ENCODE results near the gene BACH2.
"Not testable (repeated sequence)": the region's sequence is repeated elsewhere in the genome, so short reads cannot be mapped to it uniquely, and the experiment has no call there.

BACH2 gene

GRCh38 chr6:90233213-90233612 lies 63.4 kb downstream of the BACH2 start:
- DNase-seq: no peak

DNA sequence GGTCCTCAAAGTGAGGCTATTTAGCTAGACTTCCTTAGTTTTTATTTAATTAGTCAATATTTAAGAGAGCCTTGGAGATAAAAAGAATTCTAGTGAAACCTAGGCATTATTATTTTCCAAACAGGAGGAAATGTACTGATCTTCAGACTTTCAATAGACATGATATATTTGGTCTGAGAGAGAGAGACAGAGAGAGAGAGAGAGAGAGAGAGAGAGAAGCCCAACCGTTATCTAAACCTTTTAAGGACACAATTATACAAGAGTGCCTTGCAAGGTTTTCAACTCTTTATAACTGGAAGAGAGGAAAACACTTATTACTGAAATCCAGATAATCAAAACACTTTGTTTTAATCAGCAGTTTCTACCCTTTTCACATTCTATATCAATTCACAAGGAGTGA lies 64.8 kb downstream of the BACH2 start:
- DNase-seq: no peak

DNA sequence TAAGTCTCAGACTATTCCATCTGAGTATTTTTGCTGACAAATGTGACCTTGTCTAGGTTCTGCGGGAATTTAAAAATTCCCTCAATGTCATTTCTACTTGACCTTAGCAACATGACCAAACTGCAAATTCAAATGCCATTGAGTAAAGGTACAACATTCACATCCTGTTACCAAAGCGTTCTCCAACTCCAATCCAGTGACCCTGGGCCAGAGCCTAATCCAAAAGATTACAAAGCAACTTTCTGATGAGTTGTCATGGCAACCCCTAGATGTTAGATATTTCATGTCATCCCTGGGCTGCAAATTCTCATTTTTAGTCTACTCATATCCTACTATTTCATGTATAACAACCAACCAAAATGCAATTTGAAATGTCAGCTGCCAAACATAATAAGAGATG lies 65.3 kb downstream of the BACH2 start:
- no peak for DNase-seq

- no peak for DNase-seq
Observed at GRCh38 chr6:90230548-90231215, 66.0 kb downstream of the BACH2 start.

GRCh38 chr6:90229331-90230010 lies 67.2 kb downstream of the BACH2 start:
- peak; percentile 4 for DNase-seq

DNA sequence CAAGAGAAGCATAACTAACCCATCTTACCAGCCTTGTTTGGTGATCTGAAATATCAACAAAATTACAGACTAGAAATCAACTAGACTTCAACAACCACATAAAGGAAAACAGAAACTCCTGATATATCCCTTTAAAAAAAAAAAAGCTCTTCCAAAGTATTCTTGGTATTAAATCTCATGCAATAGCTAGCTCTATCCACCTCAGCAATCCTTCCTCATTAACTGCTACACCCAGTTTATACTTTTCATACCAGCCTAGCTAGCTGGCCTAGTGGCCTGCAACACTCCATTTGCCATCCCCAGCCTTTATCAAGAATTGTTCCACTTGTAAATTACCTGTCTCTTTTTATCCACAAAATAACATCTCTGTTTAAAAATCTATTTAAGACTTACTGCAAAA lies 69.0 kb downstream of the BACH2 start:
- no peak for DNase-seq

DNA sequence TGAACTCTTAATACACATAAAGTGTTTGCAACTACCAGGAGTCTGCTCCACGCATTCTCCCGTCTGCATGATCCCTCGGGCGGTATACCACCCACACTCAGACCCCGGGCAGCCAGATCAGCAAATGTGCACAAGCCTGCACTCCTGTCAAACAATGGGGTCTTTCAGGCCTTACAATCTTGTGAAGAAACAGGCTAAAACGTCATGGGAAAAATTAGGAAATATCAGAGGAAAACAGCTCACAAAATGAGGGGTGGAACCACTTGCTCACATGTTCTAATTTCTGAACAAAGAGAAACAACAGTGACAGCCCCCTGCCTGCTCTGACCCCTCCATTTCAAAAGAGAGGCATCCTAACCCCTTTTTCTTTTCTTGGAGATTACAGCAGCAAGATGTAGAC lies 69.4 kb downstream of the BACH2 start:
- no peak for DNase-seq

- DNase-seq: no peak
Observed at GRCh38 chr6:90226257-90226656, 70.4 kb downstream of the BACH2 start.

- DNase-seq: no peak
Observed at GRCh38 chr6:90224196-90224595, 72.4 kb downstream of the BACH2 start.

- DNase-seq: no peak
Observed at GRCh38 chr6:90222724-90223198, 73.9 kb downstream of the BACH2 start.

GRCh38 chr6:90222008-90222407 lies 74.6 kb downstream of the BACH2 start:
- DNase-seq: no peak

DNA sequence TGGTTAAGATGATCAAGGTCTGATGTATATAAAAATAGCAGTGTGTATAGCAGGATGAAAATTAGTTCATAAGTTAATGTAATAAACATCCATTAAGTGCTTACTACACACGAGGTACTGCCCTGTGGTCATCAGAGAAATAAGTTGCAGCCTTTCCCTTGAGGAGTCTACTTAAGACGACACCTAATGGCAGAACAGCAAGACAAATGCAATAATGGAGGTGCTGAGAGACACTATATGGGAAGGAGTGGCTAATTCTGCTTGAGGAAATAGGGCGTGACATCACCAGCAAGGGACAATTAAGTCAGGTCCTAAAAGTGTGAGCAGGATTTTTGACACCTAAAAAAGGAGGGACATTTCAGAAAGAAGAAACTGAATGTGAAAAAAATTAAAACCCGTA lies 75.2 kb downstream of the BACH2 start:
- no peak for DNase-seq

DNA sequence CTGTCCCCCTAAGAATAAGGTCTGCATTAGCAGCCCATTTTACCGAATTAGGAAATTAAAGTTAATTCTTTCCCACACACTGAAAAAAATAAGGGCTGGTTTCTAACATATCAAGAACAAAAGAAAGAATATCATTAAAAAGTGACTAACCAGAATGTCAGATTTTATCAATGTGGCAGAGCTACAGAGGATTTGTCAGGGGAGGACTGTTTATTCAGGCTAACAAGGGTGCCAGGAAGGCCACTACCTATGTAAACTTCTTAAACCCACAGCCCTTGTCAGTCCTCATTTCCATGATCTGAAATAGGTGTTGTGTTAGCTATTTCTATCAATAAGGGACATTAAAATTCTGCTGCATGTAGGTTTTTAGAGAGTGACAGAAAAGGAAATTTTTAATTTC lies 76.4 kb downstream of the BACH2 start:
- DNase-seq: no peak

DNA sequence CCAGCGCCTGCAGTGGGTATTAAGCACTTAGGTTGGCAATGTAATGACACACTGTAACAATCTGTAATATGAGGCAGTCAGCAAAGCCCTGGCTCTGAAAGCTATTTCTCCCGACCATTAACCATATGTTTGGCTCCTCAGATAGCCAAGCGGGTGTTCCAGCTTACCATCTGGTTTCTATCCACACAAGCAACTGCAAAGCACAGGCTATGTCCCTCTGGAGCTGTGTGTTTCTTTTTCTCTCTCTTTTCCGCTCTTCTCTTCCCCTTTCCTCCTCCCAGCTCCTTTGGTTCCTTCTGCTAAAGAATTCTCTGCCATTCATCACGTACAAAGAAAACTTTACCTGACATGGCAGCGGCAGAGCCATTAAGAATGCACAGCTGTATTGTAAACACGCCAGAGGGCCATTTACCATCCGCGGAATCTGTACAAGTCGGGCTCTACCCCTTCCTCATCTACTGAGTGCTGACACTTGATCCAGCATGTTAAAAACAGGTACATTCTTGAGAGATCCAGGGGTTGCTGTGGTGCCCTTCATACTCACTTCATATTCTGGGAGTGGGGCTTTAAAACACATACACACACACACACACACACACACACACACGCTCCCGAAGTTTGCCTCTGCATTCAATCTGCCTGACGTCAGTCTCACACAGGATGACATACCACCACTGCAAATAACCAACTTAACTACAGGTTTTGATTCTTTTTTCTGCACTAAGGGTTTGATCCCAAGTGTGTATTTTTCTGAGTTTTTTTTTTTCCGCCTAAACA lies 77.2 kb downstream of the BACH2 start:
- DNase-seq: peak; percentile 98

DNA sequence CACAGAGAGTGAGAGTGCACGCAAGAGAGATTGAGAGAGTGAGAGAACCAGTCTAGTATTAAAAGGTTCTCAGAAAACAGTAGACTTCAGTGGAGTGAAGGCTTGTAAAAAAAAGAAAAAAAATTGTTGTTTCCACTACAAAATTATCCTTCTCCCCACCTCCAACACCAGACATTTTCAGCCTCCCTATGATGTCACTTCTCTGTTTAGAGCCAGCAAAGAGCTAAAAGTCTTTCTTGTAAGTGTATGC lies 77.8 kb downstream of the BACH2 start:
- no peak for DNase-seq

DNA sequence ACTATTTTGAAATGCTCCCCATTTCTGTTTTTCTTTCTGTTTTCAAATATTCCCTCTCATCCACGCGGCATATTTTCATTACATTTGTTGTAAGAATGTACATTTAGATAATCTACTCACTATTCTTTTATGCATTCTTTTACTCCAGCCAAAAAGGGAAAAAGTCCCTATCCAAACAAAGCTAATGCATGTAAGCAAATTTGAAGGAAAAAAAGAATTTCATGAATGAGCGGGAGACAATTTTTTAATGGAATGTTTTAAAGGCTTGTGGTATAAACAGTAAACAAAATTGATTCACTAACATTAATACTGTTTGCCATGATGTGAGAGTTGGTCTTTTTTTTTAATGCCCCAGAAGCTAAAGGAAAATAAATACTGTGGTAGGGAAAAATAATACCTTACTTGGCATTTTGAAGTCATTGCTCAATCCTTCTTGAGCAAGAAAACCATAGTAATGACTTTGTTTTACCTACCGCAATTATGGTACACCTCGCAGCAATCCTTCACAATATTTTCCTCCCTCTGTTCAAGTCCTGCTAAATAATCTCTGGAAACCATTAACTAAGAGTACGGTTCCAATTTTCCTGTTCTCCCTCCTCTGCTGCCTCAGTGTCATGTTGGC lies 79.0 kb downstream of the BACH2 start:
- no peak for DNase-seq

DNA sequence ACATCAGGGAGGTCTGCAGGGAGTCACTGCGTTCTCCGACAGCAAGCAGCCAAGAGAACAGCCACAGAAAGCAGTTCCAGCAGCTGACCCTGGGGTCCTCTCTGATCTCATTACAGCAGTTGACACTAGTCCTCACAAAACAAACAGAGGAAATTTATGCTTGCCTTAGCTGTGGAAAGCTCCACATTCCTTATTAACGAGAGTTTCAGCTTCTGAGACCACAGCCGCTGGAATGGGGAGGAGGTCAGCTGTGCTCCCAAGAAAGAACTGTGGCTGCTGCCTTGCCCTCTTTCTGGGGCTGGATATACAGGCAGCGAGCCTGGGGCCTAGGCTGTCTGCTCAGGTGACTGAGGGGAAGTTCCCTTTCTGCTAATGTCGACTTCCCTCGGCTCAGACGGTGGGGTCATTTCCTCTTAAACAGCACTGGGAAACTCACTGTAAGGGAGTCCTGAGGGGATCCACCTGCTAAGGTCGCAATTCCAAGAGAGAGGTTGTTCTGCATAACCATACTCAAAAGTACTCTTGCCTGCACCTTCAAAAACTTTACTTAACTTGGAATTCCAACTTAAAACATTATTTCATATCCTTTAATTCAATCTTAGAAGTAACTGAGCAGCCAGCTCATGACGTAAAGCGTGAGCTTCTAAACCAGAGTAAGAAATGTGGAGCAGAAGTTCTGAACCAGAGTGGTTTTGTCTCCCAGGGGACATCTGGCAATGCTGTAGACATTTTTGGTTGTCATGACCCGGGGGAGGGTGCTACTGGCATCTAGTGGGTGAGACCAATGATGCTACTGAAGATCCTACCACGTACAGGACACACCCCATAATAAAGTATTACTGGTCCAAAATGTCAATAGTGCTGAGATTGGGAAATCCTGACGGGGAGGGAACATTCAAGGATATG lies 80.3 kb downstream of the BACH2 start:
- no peak for DNase-seq

- DNase-seq: no peak
Observed at GRCh38 chr6:90214966-90215365, 81.7 kb downstream of the BACH2 start.

GRCh38 chr6:90214461-90214860 lies 82.2 kb downstream of the BACH2 start:
- no peak for DNase-seq

DNA sequence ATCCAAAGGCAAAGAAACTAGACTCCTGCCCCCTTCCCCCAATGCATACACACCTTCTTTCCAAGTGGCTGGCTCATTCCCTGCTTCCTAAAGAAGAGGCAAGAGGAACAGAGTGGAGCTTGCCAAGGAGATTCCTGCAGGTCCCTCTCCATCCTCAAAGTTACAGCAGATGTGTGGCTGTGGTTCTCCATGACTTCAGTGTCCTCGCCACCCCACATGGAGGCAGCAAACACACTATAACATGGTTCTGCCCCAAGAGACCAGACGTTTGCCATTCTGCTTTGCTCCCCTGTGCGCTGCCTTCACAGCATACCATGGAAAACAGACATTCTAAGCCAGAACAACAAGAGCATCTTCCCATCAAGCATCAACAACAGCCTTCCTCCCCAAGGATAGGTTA lies 84.4 kb downstream of the BACH2 start:
- no peak for DNase-seq

- no peak for DNase-seq
Observed at GRCh38 chr6:90209527-90209926, 87.1 kb downstream of the BACH2 start.

DNA sequence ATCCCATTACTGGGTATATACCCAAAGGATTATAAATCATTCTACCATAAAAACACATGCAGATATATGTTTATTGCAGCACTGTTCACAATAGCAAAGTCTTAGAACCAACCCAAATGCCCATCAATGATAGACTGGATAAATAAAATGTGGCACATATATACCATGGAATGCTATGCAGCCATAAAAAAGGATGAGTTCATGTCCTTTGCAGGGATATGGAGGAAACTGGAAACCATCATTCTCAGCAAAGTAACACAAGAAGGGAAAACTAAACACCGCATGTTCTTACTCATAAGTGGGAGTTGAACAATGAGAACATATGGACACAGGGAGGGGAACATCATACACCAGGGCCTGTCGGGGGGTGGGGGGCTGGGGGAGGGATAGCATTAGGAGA lies 88.0 kb downstream of the BACH2 start:
- not testable (repeated sequence) for DNase-seq

Data from NCI-H446 treated with DMSO at 0.1 percent for 48 hours (cell line).